HT1080 (cell line): ENCODE results near the gene LONP1. TPM values are rescaled to one million over a fixed set of nuclear protein-coding genes. Genes with fewer than 3 reads are reported as not detected.

ENCODE experiments used
- DNase-seq: peaks from one replicate; pipeline ENCODE4 v3.0.0-alpha.2; 2015; ENCODE audit warnings: low read depth
- total RNA-seq: library from RNA; depleted of rRNA; stranded (reverse); fragments of >200 nt; shearing (Covaris generic); gene quantifications from 2 replicates; pipeline ENCODE4 v1.2.3, GENCODE V29; 2014; rRNA removed

The LONP1 gene
- total RNA-seq, 1 experiment from 2014 or later, result 139 TPM

DNA sequence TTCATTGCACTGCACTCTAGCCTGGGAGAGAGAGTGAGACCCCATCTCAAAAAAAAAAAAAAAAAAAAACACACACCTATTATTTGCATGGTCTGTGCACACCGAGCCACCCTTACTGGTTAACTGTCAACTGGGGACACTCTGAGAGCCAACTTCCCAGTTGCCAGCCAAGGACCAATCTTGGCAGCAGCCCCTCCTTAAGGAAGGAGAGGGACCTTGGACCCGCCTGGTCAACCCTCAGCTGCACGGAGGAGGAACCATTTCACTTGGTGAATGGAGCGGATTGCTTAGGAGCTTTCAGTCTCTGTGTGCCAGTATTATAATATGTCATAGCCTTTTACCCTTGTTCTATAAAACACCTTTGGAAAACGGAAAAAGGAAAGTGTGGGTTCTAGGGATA lies 64.5 kb downstream of the LONP1 start:
- no peak for DNase-seq

DNA sequence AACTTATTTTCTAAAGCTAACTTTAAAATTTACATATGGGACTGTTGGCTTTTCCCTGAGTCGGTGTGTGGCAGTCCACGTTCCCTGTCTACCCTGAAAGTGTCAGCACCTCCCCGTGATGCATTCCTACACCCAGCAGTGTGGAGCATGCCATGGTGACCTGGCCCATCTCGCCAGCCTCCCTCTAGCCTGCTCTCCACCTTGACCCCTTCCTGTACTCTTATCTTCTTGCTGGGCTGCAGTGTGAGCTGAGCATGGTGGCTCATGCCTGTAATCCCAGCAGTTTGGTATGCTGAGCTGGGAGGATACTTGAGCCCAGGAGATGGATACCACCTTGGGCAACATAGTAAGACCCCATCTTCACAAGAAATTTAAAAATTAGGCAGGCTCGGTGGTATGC lies 65.0 kb downstream of the LONP1 start:
- no peak for DNase-seq

DNA sequence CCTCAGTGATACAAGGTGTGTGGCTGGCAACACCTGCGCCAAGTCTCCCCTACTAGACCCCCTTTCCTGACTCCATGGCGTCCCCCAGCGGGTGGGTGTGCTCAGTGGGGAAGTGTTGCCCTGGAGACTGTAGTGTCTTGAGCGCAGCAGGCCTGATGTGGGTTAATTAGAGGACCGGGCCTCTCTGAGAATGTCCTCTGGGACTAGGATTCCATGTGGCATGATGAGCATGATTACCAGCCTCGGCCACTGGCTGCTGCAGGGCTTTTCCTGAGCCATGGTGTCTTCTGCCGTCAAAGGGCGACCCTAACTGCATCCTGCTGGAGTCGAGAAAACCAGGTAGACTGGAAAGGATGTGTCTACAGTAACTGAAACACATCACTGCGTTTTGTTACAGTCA lies 67.7 kb downstream of the LONP1 start:
- DNase-seq, result no peak

DNA sequence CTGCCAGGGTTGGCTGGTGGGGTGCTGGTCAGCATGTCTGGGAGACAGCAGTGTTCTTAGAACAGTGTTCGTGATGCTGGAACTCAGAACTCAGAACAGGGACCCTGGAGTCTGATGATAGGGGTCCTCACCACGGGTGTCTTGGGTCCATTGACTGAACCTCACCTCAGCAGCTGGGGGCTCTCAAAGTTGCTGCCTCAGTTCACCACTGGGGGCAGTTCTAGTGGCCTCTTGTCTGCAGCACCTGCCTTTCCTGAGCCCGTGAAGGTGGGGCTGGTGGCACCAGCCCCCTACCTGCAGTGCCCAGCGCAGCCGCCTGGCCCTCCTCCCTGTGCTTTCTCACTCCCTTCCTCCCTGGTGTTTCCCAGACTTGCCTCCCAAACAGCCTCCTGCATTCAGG lies 68.6 kb downstream of the LONP1 start:
- no peak for DNase-seq

DNA sequence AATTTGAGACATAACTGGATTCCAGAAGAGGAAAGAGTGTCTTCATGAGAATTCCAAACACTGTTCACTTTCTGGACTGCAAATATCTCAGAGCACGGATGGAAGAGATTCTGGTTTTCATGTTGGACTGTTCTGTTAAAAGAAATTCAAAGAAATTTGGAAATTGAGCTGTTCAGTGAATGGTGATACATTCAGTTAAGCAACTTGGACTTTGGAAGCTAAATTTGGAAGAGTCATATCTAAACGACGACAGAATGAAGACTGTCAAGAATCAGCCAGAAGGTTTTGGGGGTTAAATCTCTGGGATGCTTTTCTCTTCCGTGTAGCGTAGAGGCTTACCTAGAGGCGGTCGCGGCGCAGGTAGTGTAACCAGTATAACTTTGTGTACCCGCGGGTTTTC lies 71.5 kb downstream of the LONP1 start:
- DNase-seq, result no peak

DNA sequence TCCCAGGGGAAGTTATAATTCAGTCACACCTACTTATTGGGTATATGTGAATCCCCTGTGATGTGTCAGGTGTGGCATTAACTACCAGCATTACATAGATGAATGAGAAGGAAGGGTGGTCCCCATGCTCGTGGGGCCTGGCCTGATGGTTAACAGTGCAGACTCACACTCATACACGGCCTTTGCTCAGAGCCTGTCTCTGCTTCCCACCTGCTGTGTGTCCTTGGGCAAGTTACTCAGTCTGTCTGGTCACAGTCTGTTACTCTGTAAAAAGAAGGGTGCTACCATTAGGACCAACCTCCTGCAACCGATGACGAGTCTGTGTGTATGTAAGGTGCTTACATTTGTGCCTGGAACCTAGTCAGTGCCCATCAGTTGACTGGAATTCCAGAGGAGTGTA lies 73.2 kb downstream of the LONP1 start:
- DNase-seq, result no peak

DNA sequence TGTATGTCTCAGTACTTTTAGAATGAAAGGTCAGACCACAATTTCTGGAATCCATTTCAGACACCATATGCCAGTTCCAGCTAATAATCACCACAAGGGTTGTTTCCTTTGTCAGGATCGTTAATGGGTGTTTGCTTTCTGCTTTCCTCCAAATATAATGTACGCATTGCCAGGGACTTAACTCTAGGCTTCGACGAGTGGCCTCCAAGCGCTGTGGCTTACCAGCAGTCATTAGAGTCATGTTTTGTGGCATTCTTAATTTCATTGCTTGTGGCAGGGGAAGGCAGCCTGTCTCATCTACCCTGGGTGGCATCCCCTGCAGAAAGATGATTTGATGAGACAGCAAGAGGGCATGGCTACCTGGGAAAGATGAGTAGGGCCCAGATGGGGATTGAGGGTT lies 74.5 kb downstream of the LONP1 start:
- no peak for DNase-seq

DNA sequence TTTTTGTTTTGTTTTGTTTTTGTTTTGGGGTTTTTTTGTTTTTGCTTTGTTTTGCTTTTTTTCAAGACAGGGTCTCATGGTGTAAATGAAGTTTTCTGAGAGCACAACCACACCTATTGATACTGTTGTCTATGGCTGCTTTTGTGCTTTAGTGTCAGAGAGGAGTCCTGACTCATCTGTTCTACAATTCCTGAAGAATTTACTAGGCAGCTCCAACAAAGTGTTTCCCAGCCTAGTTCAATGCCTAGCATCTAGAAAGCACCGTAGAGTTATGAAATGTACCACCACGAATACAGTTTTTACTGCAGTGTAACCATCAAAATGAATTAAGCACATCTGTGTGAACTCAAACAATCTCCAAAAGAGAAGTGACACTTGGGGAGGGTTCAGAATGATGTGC lies 75.9 kb downstream of the LONP1 start:
- no peak for DNase-seq

DNA sequence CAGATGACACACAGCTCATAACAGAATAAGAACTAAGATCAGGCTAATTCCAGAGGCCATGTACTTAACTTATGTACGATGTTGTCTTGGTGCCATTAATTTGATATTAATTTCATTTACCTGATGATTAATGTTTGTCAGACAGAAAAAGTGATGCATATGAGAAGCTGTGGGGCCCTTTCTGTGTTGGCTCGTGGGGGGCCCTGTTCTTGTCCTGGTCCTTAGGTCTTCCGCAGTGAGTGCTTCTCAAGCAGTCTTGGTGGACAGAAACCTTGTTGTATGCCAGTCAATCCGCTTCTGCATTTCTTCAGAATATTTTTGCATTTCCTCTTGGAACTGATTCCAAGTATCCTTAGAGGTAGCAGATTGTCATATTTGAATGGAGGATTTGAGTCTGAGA lies 76.9 kb downstream of the LONP1 start:
- no peak for DNase-seq

DNA sequence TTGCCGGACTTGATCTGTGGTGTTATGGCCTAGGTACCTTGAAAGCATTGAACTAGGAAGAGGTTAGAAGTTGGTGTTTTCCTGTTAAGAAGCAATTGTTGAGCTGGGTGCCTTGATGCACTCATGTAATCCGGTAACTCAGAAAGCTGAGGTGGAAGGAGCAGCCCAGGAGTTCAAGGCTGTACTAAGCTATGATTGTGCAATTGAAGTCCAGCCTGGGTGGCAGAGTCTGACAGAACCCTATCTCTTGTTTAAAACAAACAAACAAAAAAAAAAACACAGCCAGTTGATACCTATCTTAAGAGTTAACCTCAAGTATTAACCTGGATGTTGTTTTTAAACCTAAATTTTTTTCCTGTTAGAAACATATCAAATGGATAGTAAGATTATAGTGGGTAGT lies 77.7 kb downstream of the LONP1 start:
- no peak for DNase-seq

Other genes starting within 250 kb of the LONP1 start
- 0.10 TPM in 1 of 2 replicates, not detected in the other for gene TINCR, start 152.2 kb downstream of the LONP1 start, total RNA-seq
- gene SAFB2, start 97.4 kb downstream of the LONP1 start, total RNA-seq, result 32.7 and 33.2 TPM in 2 replicates
- gene SAFB, start 97.1 kb downstream of the LONP1 start, total RNA-seq, result 33.5 and 63.9 TPM in 2 replicates
- gene MICOS13, start 39.6 kb downstream of the LONP1 start, total RNA-seq, result 234 and 256 TPM in 2 replicates
- gene HSD11B1L, start 39.1 kb downstream of the LONP1 start, total RNA-seq, result 4.5 and 6.2 TPM in 2 replicates
- 1,434 and 2,039 TPM in 2 replicates for gene RPL36, start 29.9 kb downstream of the LONP1 start, total RNA-seq
- gene CATSPERD, start 491 bp upstream of the LONP1 start, total RNA-seq, result 0.20 TPM in 1 of 2 replicates, not detected in the other
- gene PRR22, start 64.6 kb upstream of the LONP1 start, total RNA-seq, result 4.1 and 5.9 TPM in 2 replicates
- gene DUS3L, start 71.0 kb upstream of the LONP1 start, total RNA-seq, result 56.5 and 71.8 TPM in 2 replicates
- gene NRTN, start 84.9 kb upstream of the LONP1 start, total RNA-seq, result 0.53 TPM in 1 of 2 replicates, not detected in the other
- not detected in 2 replicates for gene FUT6, start 119.6 kb upstream of the LONP1 start, total RNA-seq
- not detected in 2 replicates for gene FUT3, start 131.3 kb upstream of the LONP1 start, total RNA-seq
- gene FUT5, start 150.4 kb upstream of the LONP1 start, total RNA-seq, result not detected in 2 replicates
- 220 and 283 TPM in 2 replicates for gene NDUFA11, start 183.6 kb upstream of the LONP1 start, total RNA-seq
- gene VMAC, start 184.7 kb upstream of the LONP1 start, total RNA-seq, result 0.90 and 1.3 TPM in 2 replicates
- 0.71 and 0.73 TPM in 2 replicates for gene CAPS, start 194.1 kb upstream of the LONP1 start, total RNA-seq